HG03103 (cell line): ENCODE data around the gene TMEM151A.

ENCODE experiments used
- ATAC-seq: cut with Tn5 transposase; IDR thresholded peaks from one replicate; pipeline ENCODE4 v1.9.1; 2021; ENCODE audit warnings: low read depth; ENCODE audit not compliant: unreplicated experiment

Gene TMEM151A

GRCh38 chr11:66334605-66335442 lies 43.1 kb downstream of the TMEM151A start:
- no peak for ATAC-seq

- no peak for ATAC-seq
Observed at GRCh38 chr11:66335531-66336233, 44.0 kb downstream of the TMEM151A start.

- no peak for ATAC-seq
Observed at GRCh38 chr11:66336234-66337102, 44.8 kb downstream of the TMEM151A start, which contains the start of gene RIN1. TSS of gene RIN1 (minus strand) at chr11:66336434. CDS start at chr11:66336402, 32 bp downstream.

GRCh38 chr11:66337103-66337899 lies 45.6 kb downstream of the TMEM151A start:
- ATAC-seq = no peak

GRCh38 chr11:66338276-66339161 lies 46.8 kb downstream of the TMEM151A start:
- ATAC-seq = no peak

GRCh38 chr11:66339162-66339675 lies 47.5 kb downstream of the TMEM151A start:
- ATAC-seq = no peak

GRCh38 chr11:66339686-66340483 lies 48.2 kb downstream of the TMEM151A start:
- ATAC-seq = no peak

GRCh38 chr11:66340596-66341501 lies 49.2 kb downstream of the TMEM151A start:
- no peak for ATAC-seq

GRCh38 chr11:66341502-66342126 lies 49.9 kb downstream of the TMEM151A start:
- no peak for ATAC-seq

- no peak for ATAC-seq
Observed at GRCh38 chr11:66343176-66343575, 51.5 kb downstream of the TMEM151A start.

GRCh38 chr11:66344550-66345315 lies 53.0 kb downstream of the TMEM151A start, which contains the start of gene BRMS1:
TSS of gene BRMS1 (minus strand) at chr11:66345104. CDS start at chr11:66342234, 2,870 bp downstream.
- peak; percentile 77 for ATAC-seq

- no peak for ATAC-seq
Observed at GRCh38 chr11:66345316-66345649, 53.6 kb downstream of the TMEM151A start.
